Bronchial epithelial cell (primary cell): ENCODE data around the gene REM2. TPM values are rescaled to one million over a fixed set of nuclear protein-coding genes. Genes with fewer than 3 reads are reported as not detected.
"Not testable (repeated sequence)": the region's sequence is repeated elsewhere in the genome, so short reads cannot be mapped to it uniquely, and the experiment has no call there.

ENCODE experiments used
- DNase-seq: peaks from one replicate; pipeline ENCODE4 v3.0.0-alpha.2; 2010; ENCODE audit warnings: low read depth
- FAIRE-seq: peaks from 2 replicates; lab custom pipeline; 2011; peaks lifted over from hg19 to GRCh38; lab: Jason Lieb, UNC
- H3K27me3 ChIP-seq: 2 replicates; pipeline ENCODE4 v1.5.1; 2011; ENCODE audit warnings: low read length; ENCODE audit not compliant: control insufficient read depth, insufficient read depth
- H3K36me3 ChIP-seq: 2 replicates; pipeline ENCODE4 v1.5.1; 2011; ENCODE audit warnings: low read length; ENCODE audit not compliant: control insufficient read depth, insufficient read depth
- H3K4me3 ChIP-seq: 2 replicates; pipeline ENCODE4 v1.5.1; 2011; ENCODE audit warnings: mild to moderate bottlenecking, low read depth, low read length, control low read depth
- CTCF ChIP-seq: IDR thresholded peaks from 2 replicates; pipeline ENCODE4 v1.5.1; 2011; ENCODE audit warnings: mild to moderate bottlenecking, moderate library complexity, low read length, control low read depth, inconsistent platforms; ENCODE audit not compliant: insufficient read depth, severe bottlenecking
- total RNA-seq: library from RNA; depleted of rRNA; stranded (reverse); fragments of >200 nt; gene quantifications from 2 replicates; pipeline ENCODE4 v1.2.1, GENCODE V29; 2014

The REM2 gene
- total RNA-seq, 1 donor from 2014 or later: not detected

- Histone ChIP-seq H3K27me3 (no peaks in the 10 kb centered on the region), H3K36me3 (peaks cover 6% of the 10 kb centered on the region), H3K4me3 (no peak overlapping the region)
- DNase-seq (peak; percentile 93), FAIRE-seq (no peak)
- no peak for TF ChIP-seq CTCF
These were observed 31.9 kb upstream of the REM2 start for GRCh38 chr14:22850944-22851764.

GRCh38 chr14:22852178-22852577 is 30.8 kb upstream of the REM2 start:
- not testable (repeated sequence) for H3K36me3 ChIP-seq, H3K4me3 ChIP-seq, DNase-seq, H3K27me3 ChIP-seq, FAIRE-seq

GRCh38 chr14:22852599-22852939 is 30.5 kb upstream of the REM2 start:
- DNase-seq: no peak
- FAIRE-seq: no peak
- no peak for TF ChIP-seq CTCF
- Histone ChIP-seq H3K27me3 (no peaks in the 10 kb centered on the region), H3K36me3 (no peaks in the 10 kb centered on the region), H3K4me3 (no peak overlapping the region)

- Histone ChIP-seq H3K4me3 (peak overlapping the region; percentile 43), H3K36me3 (no peaks in the 10 kb centered on the region), H3K27me3 (no peaks in the 10 kb centered on the region)
- no peak for FAIRE-seq
- TF ChIP-seq CTCF: peak; percentile 93
- DNase-seq: peak; percentile 68
These were observed 29.9 kb upstream of the REM2 start for GRCh38 chr14:22852940-22853767.

- FAIRE-seq, H3K27me3 ChIP-seq, H3K36me3 ChIP-seq, DNase-seq, H3K4me3 ChIP-seq: not testable (repeated sequence)
These were observed 28.7 kb upstream of the REM2 start for GRCh38 chr14:22854296-22854695.

- H3K27me3 ChIP-seq: no peaks in the 10 kb centered on the region
- no peak for TF ChIP-seq CTCF
- no peaks in the 10 kb centered on the region for H3K36me3 ChIP-seq
- FAIRE-seq (no peak), DNase-seq (peak; percentile 34)
- H3K4me3 ChIP-seq: no peak overlapping the region
These were observed 27.9 kb upstream of the REM2 start for GRCh38 chr14:22854963-22855724.
